Stomach (tissue), 9 donors: Measurements from ENCODE around the gene MBD4. TPM values are rescaled to one million over a fixed set of nuclear protein-coding genes. Genes with fewer than 3 reads are reported as not detected.

ENCODE experiments used
- DNase-seq, 2 donors: peaks; one replicate each; pipeline versions ENCODE4 v3.0.0 to v3.0.0-alpha.2; 2013 to 2019
- H3K27ac ChIP-seq, 5 donors: fragments of 200-600 bp in 4 of 5; sonication (generic) in 4 of 5; one replicate each; pipeline ENCODE4 v1.5.1; 2013 to 2019; ENCODE audit warnings: mild to moderate bottlenecking in 1 of 5, moderate library complexity in 1 of 5
- H3K27me3 ChIP-seq, 3 donors: fragments of 200-600 bp; sonication (generic); one replicate each; pipeline ENCODE4 v1.5.1; 2017 to 2019; ENCODE audit warnings: mixed run types in 1 of 3
- H3K36me3 ChIP-seq, 4 donors: fragments of 200-600 bp; sonication (generic); 1 replicate in 3 of 4; 2 replicates in 1 of 4; pipeline ENCODE4 v1.5.1; 2016 to 2019
- H3K4me1 ChIP-seq, 4 donors: fragments of 200-600 bp; sonication (generic); one replicate each; pipeline ENCODE4 v1.5.1; 2016 to 2019
- H3K4me3 ChIP-seq, 4 donors: fragments of 200-600 bp; sonication (generic) in 3 of 4; one replicate each; pipeline ENCODE4 v1.5.1; 2016 to 2019; ENCODE audit warnings: mild to moderate bottlenecking in 1 of 4
- H3K9me3 ChIP-seq, 4 donors: fragments of 200-600 bp; sonication (generic); one replicate each; pipeline ENCODE4 v1.5.1; 2016 to 2019
- CTCF ChIP-seq, 7 experiments: fragments of 450-650 bp in 4 of 7; fragments of 200-600 bp in 3 of 7; sonication (generic) in 3 of 7; IDR thresholded peaks; one replicate each; pipeline ENCODE4 v1.5.1; 2016 to 2019; ENCODE audit warnings: antibody characterized with exemption in 7 of 7, control low read depth in 2 of 7, mild to moderate bottlenecking in 1 of 7
- EP300 ChIP-seq: sonication (generic); formaldehyde crosslinking; IDR thresholded peaks from one replicate; pipeline ENCODE4 v1.6.1; 2017; ENCODE audit warnings: antibody characterized with exemption
- POLR2A ChIP-seq, 4 donors: fragments of 450-650 bp; IDR thresholded peaks; one replicate each; pipeline ENCODE4 v1.6.1; 2016; ENCODE audit warnings: antibody characterized with exemption in 4 of 4, control low read depth in 2 of 4, mild to moderate bottlenecking in 1 of 4, moderate library complexity in 1 of 4
- POLR2AphosphoS5 ChIP-seq, 3 donors: sonication (generic); formaldehyde crosslinking; IDR thresholded peaks; one replicate each; pipeline ENCODE4 v1.6.1; 2016; ENCODE audit warnings: antibody characterized with exemption in 3 of 3
- WGBS, 5 donors: extraction: QIAGEN DNeasy Blood & Tissue Kit in 3 of 5; methylation state at CpG; one replicate each; pipeline versions ENCODE4 v1.1.5 to v1.1.7; 2013 to 2018; 5-methylcytosine and 5-hydroxymethylcytosine counted together
- intact Hi-C: fragments of 100-400 bp; cut with DNase I; formaldehyde crosslinking; loops from one replicate; pipeline ENCODE4 v1.15.1; 2023; ENCODE audit warnings: low total_unique reads
- polyA plus RNA-seq, 3 donors: library from polyadenylated mRNA; stranded (reverse); fragments of 200-250 nt; gene quantifications; one replicate each; pipeline ENCODE4 v1.2.3, GENCODE V29; 2013
- total RNA-seq, 5 donors: library from RNA; depleted of rRNA; stranded (reverse); fragments of >200 nt; gene quantifications; one replicate each; pipeline versions ENCODE4 v1.1.0 to v1.2.3, GENCODE V29; 2014 to 2016
- donor health status: healthy with polysubstance abuse.
- donor health status: Bipolar disorder and iron deficiency.
- donor health status: healthy.

Gene MBD4
- total and polyA plus RNA-seq, 8 donors: 5.8 to 74.1 (median 21.7) TPM

DNA sequence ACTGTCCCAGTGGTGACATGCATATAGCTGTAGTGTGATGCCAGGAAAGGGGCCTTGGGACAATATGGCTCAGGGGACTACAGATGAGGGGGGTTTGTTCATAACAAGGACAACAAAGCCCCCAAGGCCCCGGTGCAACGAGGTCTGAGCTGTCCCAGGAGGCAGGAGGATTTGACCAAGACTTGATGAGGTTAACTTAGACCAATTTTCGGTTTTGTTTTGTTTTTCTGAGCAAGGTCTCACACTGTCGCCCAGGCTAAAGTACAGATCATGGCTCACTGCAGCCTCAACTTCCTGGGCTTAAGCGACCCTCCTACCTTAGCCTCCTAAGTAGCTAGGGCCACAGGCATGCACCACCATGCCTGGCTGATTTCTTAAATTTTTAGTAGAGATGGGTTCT is 35.1 kb downstream of the MBD4 start:
- no peak overlapping the region for H3K4me3 ChIP-seq
- intact Hi-C loops: no loop called here
- TF ChIP-seq POLR2A (IDR thresholded peaks at IDR 0.05) (no peak), CTCF (IDR thresholded peaks at IDR 0.05) (no peak), POLR2AphosphoS5 (IDR thresholded peaks at IDR 0.05) (no peak), EP300 (no peak)
- H3K27me3 ChIP-seq: no peaks in the 10 kb centered on the region
- no peaks in the 10 kb centered on the region for H3K9me3 ChIP-seq
- no peaks in the 10 kb centered on the region for H3K36me3 ChIP-seq
- H3K27ac ChIP-seq: no peak overlapping the region
- DNase-seq: no peak
- 80 to 87% (median 85%) methylated on average over 5 of the region's 5 CpGs for WGBS, 5 donors
- H3K4me1 ChIP-seq: peaks cover 0 to 3% (median 0%) of the 10 kb centered on the region in 4 donors

DNA sequence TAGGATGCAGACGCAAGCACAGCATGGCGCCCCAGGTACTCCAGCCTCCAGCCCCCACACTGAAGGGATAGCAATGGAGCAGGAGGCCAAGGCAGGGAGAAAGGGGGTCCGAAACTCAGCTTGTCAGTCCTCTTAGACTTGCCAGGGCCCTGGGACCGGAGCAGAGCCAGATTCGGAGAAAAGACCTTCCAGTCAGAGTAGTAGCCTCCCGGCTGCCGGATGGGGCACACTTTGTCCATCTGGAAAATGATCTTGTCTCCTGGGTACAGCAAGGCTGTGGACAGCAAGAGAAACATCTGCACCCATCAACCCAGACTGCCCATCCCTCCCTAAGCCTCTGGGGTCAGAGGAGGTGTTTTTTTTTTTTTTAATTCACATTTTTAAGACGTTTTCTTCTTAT is 35.6 kb downstream of the MBD4 start:
- DNase-seq: no peak
- intact Hi-C loops: no loop called here
- no peak overlapping the region for H3K27ac ChIP-seq
- no peaks in the 10 kb centered on the region for H3K36me3 ChIP-seq
- TF ChIP-seq POLR2A (IDR thresholded peaks at IDR 0.05) (no peak), CTCF (IDR thresholded peaks at IDR 0.05) (no peak)
- H3K4me3 ChIP-seq: no peak overlapping the region
- 76 to 88% (median 83%) methylated on average over 8 of the region's 8 CpGs for WGBS, 5 donors
- no peaks in the 10 kb centered on the region for H3K9me3 ChIP-seq
- H3K27me3 ChIP-seq: no peaks in the 10 kb centered on the region
- H3K4me1 ChIP-seq: peaks cover 0 to 3% (median 0%) of the 10 kb centered on the region in 4 donors

DNA sequence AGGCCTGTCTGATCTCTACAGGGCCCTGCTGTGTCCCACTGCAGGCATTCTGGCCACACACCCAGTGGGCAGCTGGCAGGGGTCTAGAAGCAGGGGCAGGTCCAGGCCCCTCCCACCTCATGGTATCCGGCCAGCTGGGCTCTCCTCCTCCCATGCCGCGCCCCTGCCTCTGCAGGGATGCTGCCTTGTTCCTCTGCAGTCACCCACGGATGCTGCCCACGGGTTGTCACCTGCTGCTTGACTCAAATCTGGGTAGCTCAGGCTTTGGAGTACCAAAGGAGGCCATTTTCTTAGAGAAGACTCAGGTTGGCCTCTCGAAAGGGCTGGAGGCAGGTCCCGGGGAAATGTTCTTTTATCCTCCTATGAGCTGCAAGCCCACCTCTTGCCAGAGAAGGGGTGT is 36.3 kb downstream of the MBD4 start:
- Histone ChIP-seq H3K27ac (no peak overlapping the region), H3K36me3 (no peaks in the 10 kb centered on the region), H3K27me3 (no peaks in the 10 kb centered on the region), H3K9me3 (no peaks in the 10 kb centered on the region), H3K4me1 (peaks cover 3 to 7% (median 3%) of the 10 kb centered on the region in 4 donors), H3K4me3 (no peak overlapping the region)
- no peak for DNase-seq
- 73 to 84% (median 82%) methylated on average over 7 of the region's 7 CpGs for WGBS, 5 donors
- TF ChIP-seq POLR2A (IDR thresholded peaks at IDR 0.05): no peak
- no peak for TF ChIP-seq CTCF (IDR thresholded peaks at IDR 0.05)
- intact Hi-C loops: no loop called here

DNA sequence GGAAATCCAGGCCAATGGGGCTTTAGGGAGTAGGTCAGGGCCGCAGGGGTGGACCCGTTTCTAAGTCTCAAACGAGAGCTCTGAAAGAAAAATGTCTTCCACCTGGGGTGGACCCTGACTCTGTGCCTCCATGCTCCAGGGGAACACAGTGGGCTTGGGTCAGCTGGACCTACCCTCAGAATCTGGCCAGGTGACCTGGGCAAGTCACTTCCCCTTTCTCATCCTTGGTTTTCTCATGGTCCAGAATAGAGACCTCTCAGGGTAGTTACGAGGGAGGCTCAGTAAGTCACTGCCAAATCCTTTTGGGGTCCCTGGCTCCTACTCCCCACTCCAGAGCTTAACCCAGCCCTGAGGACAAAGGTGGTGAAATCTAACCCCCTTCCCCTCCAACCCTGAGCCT is 37.1 kb downstream of the MBD4 start:
- 91 to 97% (median 93%) methylated on average over 4 of the region's 4 CpGs for WGBS, 5 donors

More for the DNA sequence above, 37.1 kb downstream of the MBD4 start:
- H3K9me3 ChIP-seq: no peaks in the 10 kb centered on the region
- no peaks in the 10 kb centered on the region for H3K36me3 ChIP-seq
- intact Hi-C loops: no loop called here
- TF ChIP-seq CTCF (IDR thresholded peaks at IDR 0.05) (no peak), POLR2AphosphoS5 (IDR thresholded peaks at IDR 0.05) (no peak), POLR2A (IDR thresholded peaks at IDR 0.05) (no peak), EP300 (no peak)
- H3K4me3 ChIP-seq: no peak overlapping the region
- peaks cover 8 to 15% (median 12%) of the 10 kb centered on the region in 4 donors for H3K4me1 ChIP-seq
- no peaks in the 10 kb centered on the region for H3K27me3 ChIP-seq
- DNase-seq: no peak
- H3K27ac ChIP-seq: no peak overlapping the region
